8988T (cell line): ENCODE measurements around the gene MYRF.

Experiments used
- DNase-seq: peaks from one replicate; pipeline ENCODE4 v3.0.0; 2011

MYRF gene

GRCh38 chr11:61762223-61762615 lies 9.8 kb downstream of the MYRF start:
- no peak for DNase-seq

- no peak for DNase-seq
Measured at GRCh38 chr11:61762798-61763197, 10.4 kb downstream of the MYRF start.

DNA sequence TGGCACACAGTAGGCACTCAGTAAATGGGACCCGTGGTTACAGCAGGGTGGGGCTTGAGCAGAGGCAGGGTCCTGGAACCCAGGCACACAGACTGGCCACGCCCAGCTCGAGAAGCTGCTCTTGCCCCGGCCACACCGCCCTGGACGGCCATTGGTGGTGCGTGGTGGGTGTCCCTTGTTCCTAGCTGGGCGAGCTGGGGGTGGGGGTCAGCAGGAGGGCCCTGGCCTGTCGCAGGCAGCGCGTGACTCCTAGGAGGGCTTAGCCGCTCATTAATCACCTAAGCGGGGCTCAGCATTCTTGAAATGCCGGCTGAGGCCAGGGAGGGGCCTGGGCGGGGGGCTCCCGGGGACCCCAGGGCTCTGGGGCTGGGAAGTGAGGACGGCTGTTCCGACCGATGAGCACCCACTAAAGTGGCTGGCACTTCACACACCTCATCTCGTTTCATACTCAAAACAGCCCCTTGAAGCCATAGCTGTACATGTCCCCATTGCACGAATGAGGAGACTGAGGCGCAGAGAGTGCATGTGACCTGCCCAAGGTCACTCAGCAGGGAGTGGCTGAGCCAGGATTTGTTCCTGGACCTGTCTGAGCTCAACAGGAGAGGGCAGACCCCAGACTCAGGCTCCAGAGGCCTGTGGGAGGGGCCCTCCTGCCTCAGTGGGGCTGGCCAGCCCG lies 11.6 kb downstream of the MYRF start:
- DNase-seq, result no peak

DNA sequence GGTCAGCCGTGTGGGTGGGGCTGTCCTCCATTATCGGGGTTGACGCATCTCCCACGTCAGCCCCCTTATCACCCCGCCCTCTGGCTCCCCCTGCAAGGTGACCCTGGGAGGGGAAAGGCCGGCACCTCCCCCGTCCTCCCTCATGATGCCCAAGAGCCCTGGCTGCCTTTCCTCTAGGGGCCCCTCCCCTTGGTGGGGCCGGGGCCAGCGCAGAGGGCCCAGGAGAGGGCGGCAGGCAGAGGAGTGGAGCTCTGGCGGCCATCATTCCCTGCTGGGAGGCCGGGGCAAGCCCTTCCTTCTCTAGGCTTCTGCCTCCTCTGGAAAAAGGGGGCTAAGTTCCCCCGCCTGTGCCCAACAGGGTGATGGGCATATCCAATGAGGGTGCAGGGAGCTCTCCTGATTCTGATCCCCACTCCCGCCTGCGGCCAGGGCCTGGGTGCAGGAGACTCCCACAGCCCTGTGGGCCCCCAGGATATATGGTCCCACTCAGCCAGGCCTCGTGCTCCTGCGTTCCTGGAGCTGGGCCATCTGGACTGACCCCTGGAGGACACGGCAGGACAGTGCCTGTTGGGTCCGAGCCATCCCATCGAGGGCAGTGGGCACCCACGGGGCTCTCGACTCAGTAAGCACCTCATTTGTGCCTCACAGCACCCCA lies 12.3 kb downstream of the MYRF start:
- DNase-seq, result no peak

DNA sequence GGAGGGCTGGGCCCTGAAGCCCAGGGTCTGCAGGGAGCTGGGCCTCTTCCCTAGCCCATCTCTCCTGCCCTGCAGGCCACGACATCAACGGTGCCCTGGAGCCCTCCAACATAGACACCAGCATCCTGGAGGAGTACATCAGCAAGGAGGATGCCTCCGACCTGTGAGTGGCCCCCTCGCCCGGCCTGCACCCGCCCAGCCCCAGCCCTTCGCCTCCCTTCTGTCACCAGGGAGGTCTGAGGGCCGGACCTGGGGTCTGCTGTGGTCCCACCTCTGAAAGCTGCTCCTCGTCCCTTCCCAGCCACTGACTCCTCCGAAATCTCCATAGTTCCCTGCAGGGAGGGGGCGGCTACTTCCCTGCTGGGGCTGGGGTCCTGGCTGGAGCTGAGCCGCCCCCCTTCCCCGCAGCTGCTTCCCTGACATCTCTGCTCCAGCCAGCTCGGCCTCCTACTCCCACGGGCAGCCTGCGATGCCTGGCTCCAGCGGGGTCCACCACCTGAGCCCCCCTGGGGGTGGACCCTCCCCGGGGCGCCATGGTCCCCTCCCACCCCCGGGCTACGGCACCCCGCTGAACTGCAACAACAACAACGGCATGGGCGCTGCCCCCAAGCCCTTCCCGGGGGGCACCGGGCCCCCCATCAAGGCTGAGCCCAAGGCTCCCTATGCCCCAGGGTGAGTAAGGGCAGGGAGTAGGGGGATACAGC lies 13.3 kb downstream of the MYRF start:
- DNase-seq, result no peak

DNA sequence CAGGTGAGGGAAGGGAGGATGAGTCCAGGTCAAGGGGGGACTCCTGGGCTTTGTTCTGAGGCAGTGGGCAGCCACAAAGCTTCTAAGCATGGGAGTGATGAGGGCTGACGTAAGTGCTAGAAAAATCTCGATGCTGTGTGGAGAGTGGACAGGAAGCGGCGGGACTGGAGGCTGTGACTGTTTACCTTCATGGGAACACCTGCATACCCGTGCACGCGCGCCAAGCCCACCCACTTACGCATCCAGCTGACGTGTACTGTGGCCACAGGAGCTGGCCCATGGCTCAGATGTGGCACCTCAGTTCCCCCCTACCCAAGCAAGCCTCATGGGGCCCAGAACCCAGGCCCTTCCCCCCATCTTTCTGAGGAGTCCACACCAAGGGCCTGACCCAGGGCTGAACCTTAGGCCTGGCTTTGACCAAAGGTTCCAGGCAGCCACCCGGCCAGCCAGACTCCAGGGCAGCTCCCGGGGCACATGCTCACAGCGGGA lies 14.0 kb downstream of the MYRF start:
- no peak for DNase-seq

DNA sequence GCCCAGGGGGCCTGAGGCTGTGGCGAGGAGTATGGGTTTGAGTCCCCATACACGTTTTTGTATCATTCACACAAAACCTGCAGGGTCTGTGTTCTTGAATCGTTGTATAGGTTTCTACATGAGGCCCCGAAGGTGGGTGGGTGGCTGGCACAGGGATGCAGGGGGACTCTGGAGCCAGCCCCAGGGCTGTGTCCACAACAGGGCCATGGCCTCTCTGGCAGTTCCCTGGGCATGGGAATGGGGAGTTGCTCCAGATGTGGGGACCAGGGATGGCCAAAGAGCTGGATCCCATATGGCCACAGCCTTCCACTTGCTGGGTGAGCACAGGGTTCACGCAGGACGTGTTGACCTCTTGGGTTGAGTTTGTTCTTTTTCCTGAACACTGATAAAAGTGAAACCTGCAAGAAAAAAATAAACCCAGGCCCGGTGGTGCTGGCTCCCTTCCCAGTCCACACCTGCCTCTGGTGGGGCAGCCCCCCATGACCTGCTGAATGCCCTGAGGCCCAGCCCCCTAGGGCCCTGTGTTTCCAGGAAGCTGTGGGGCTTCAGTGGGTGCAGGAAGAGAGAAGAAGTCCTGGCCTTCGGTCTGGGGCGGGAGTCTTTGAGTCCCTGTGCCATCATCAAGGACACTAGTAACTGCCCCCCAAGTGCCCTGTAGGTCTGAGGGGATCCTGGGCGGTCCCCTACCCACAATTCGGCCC lies 16.1 kb downstream of the MYRF start:
- DNase-seq, result no peak

GRCh38 chr11:61769169-61769920 lies 16.9 kb downstream of the MYRF start:
- DNase-seq, result no peak

DNA sequence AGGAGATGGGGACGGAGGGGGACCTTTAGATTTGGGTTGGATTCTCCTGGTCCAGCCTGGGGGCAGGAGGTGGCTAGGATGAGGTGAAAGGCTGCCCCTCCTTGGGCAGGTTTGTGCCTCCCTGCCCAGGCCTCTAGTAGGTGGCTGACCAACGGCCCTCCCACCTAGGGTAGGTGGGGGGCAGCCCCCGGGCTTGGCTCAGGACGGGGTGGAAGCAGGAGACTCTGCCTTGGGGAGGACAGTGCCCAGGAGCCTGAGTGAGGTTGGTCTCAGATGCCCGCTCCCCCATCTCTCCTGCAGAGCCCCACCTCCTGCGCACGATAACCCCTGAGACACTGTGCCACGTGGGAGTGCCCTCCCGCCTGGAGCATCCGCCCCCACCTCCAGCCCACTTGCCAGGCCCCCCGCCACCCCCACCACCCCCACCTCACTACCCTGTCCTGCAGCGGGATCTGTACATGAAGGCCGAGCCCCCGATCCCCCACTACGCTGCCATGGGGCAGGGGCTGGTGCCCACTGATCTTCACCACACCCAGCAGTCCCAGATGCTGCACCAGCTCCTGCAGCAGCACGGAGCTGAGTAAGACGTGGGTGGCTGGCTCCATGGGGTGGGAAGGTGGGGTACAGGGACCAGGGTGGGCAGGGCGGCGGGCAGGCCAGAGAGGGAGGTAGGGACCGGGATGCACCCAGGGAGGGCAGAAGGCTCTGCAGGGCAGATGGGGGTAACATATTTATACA lies 17.7 kb downstream of the MYRF start:
- no peak for DNase-seq

- no peak for DNase-seq
Measured at GRCh38 chr11:61771195-61771894, 18.9 kb downstream of the MYRF start.

DNA sequence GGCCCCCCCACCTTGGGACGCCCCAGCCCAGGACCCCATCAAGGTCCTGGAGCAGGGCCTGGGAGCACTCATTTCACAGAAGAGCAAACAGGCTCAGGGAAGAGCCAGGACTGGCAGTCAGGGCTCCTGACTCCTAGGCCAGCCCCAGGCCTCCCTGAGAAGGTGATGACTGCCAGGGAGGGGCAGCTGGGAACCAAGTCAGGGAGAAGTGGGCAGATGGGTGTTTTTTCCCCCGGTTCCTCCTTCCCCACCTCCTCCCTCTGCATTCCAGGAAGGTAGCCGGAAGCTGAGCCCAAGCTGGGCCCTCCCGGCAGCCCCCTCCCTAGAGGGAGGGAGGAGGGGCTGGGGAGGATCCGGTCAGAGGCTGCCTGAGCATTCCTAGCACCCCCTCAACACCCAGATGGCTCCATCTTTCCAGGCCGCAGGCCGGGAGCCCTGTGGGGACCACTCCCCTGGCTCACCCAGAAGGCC lies 19.6 kb downstream of the MYRF start:
- no peak for DNase-seq

DNA sequence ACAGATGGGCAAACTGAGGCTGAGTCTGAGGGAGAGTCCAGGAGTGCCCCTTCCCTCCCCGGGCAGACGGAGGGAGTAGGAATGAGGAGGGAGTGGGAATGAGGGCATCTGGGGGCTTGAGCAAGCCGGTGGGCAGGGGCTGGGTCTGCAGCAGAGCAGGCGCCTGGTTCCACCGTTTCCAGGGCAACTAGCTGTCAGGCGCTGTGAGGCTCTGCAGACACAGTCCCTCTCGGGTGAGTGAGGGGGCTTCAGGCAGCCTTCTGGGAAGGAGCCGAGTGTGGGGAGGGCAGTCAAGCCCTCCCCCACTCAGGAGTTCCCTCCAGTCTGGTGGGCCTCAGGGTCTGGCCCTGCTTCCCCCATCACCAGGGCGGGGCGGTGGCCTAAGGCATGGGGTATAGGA lies 20.9 kb downstream of the MYRF start:
- no peak for DNase-seq

GRCh38 chr11:61773809-61774208 lies 21.4 kb downstream of the MYRF start:
- no peak for DNase-seq

GRCh38 chr11:61774411-61774810 lies 22.0 kb downstream of the MYRF start:
- no peak for DNase-seq

DNA sequence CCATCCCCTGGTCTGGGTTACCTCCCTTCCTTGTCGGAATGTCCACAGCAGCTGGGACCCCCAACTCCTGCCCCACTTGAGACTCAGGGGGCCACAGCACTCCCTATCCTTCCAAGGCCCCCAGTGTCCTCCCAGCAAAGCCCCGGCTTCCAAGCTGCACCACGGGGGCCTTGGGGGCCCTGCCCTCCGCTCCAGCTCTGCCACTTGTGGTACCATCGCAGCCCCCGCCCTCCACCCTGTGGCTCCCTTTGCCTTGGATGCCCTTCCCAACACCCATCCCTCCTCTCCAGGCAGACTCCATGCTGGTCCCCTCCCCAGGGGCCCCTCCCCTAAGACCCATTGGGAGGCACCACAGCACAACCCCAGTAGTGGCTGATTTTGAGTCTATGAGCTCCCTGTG lies 22.7 kb downstream of the MYRF start:
- no peak for DNase-seq

DNA sequence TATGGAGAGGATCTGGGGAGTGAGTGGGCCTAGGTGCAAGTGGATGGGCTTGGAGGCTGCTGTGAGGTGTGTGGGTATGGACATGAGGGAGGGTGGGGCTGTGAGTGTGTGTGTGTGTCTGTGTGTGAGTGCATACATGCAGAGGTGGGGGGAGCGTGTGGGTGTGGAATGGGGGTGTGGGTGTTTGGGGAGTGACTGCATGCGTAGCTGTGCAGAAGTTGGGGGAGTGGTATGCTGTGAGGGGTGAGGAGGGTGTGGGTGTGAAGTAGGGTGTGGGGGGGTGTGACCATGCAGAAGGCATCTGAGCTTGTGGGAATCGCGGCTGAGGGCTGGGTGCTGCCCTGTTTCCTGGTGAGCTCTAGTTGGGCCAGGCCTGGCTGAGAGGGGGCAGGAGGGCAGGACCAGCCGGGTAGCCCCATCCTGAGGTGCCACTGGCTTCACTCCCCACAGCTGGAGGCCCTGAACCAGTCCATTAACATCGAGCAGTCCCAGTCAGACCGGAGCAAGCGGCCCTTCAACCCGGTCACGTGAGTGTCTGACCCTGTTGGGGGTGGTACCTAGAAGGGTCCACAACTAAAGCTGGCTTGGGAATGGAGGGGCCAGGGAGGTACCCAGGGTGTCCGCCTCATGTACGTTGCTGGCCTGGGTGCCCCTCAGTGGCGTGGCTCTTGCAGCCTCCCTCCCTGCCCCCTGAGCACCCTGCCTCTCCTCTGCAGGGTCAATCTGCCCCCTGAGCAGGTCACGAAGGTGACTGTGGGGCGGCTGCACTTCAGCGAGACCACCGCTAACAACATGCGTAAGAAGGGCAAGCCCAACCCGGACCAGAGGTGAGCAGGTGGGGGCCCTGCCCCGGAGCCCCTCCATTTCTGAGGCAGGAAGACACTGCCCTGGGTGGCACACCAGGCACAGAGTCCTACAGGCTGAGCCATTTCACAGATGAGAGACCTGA lies 23.4 kb downstream of the MYRF start:
- DNase-seq, result no peak

DNA sequence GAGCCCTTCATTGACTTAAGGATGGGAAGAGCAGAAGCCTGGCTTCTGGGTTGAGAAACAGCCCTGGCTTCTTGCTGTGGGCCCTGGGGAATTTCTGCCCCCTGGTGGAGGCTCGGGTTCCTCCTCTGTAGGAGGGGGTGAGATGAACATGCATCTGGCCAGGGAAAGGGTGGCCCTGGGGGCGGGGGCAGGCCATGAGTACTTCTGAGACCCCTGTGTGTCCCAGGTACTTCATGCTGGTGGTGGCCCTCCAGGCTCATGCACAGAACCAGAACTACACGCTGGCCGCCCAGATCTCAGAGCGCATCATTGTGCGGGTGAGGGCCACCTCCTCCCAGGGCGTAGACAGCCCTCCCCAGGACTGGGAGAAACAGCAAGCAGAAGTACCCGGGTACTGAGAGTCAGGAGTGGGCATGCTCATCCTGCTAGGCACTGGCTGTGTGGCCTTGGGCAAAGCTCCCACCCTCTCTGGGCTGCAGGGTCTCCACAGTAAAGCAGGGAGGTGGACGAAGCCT lies 24.2 kb downstream of the MYRF start:
- peak; percentile 100 for DNase-seq

- DNase-seq, result no peak
Measured at GRCh38 chr11:61777234-61778090, 25.0 kb downstream of the MYRF start.
